ENCODE results near the gene CREB1. TPM values are rescaled to one million over a fixed set of nuclear protein-coding genes. Genes with fewer than 3 reads are reported as not detected.
"Not testable (repeated sequence)": the region's sequence is repeated elsewhere in the genome, so short reads cannot be mapped to it uniquely, and the experiment has no call there.

The CREB1 gene
- total RNA-seq, 1 donor from 2014 or later = 46.9 TPM

- no peak for DNase-seq (ENCODE audit: low spot score)
- intact Hi-C loops (cut with DNase I) = loop anchor here (10.0 kb wide), 1 partner anchor 441 kb away; no protein-coding TSS in a partner anchor
Observed at GRCh38 chr2:207633686-207634085, 103.9 kb downstream of the CREB1 start.

DNA sequence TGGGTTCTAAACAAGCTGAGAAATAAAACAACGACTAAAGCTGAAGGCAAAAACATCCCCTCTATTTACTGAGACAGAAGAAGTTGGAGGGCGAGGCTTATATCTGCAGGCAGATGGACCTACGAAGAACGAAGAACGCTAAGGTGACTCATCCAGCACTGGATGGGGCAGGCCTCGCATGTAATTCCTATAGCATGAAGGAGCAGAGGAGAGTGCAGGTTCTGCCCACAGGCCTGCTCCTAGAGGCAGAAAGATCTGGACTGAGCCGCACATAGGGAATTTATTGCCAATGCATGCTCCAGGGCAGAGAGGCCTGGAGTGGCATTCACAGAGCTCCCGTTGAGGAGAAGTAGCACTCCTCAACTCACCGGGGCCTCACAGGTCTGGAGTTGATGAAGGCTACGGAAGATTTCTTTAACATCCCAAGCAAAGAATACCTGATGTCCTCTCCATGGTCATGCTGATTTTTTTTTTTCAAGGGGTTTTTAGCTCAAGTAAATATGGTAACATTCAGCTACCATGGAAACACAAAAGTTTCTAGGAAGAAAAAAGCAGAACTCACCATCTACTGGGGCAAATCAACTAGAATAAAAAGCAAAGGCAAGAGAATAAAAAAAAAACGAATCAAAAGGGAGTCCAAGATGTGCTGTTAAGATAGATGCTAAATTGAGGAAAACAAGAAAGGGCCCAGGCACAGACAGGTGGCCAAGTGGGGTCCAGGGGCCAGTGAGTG lies 105.9 kb downstream of the CREB1 start:
- intact Hi-C loops (cut with DNase I) = loop anchor here (10.0 kb wide), 1 partner anchor 439 kb away; no protein-coding TSS in a partner anchor
- DNase-seq (ENCODE audit: low spot score) = no peak

GRCh38 chr2:207639288-207639687 lies 109.5 kb downstream of the CREB1 start:
- intact Hi-C loops (cut with DNase I) = loop anchor here (10.0 kb wide), 1 partner anchor 436 kb away; no protein-coding TSS in a partner anchor

DNA sequence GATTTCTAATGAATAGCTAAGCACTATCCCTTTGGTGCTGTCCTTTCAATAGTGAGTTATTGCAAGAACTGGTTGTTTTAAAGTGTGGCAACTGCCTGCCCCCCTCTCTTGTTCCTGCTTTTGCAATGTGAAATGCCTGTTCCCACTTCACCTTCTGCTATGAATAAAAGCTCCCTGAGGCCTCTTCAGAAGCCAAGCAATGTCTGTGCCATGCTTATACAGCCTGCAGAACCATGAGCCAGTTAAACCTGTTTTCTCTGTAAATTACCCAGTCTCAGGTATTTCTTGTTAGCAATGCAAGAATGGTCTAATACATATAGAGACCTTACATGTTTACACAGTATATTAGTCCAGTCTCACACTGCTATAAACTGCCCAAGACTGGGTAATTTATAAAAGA lies 110.4 kb downstream of the CREB1 start:
- no peak for DNase-seq (ENCODE audit: low spot score)
- intact Hi-C loops (cut with DNase I) = no loop called here

More at GRCh38 chr2:207639288-207639687, 109.5 kb downstream of the CREB1 start:
- DNase-seq (ENCODE audit: low spot score) = not testable (repeated sequence)

- DNase-seq (ENCODE audit: low spot score) = no peak
- intact Hi-C loops (cut with DNase I) = no loop called here
Observed at GRCh38 chr2:207640661-207641060, 110.9 kb downstream of the CREB1 start.

- DNase-seq (ENCODE audit: low spot score) = no peak
- intact Hi-C loops (cut with DNase I) = no loop called here
Observed at GRCh38 chr2:207643892-207644291, 114.1 kb downstream of the CREB1 start.

GRCh38 chr2:207646582-207646981 lies 116.8 kb downstream of the CREB1 start:
- intact Hi-C loops (cut with DNase I); DNase-seq (ENCODE audit: low spot score): not testable (repeated sequence)

Other genes with a start within 250 kb of the CREB1 start
- gene METTL21A, start 95.4 kb downstream of the CREB1 start, total RNA-seq = 10.8 TPM
- gene CCNYL1, start 181.7 kb downstream of the CREB1 start, total RNA-seq = 12.0 TPM
- 3.7 TPM for gene FZD5, start 239.9 kb downstream of the CREB1 start, total RNA-seq